NCI-H1930 (cell line): Measurements from ENCODE around the gene SMIM13.
"Not testable (repeated sequence)": the region's sequence is repeated elsewhere in the genome, so short reads cannot be mapped to it uniquely, and the experiment has no call there.

Experiments
- DNase-seq, 2 experiments: peaks; one replicate each; lab custom pipeline; 2025; lab: John Stamatoyannopoulos, UW

Gene SMIM13

GRCh38 chr6:11083956-11084355 is 9.7 kb upstream of the SMIM13 start:
- no peak for DNase-seq

- DNase-seq, result no peak
These were observed 7.7 kb upstream of the SMIM13 start for GRCh38 chr6:11085758-11086435.

GRCh38 chr6:11087141-11087812 is 6.4 kb upstream of the SMIM13 start:
- not testable (repeated sequence) for DNase-seq

- DNase-seq, result no peak
These were observed 3.9 kb upstream of the SMIM13 start for GRCh38 chr6:11089695-11090094.

- not testable (repeated sequence) for DNase-seq
These were observed 2.5 kb upstream of the SMIM13 start for GRCh38 chr6:11091141-11091540.

GRCh38 chr6:11092668-11093375 is 812 bp upstream of the SMIM13 start:
- DNase-seq, result peak in 1 of 2 experiments; percentile 29

- no peak for DNase-seq
These were observed 333 bp upstream of the SMIM13 start for GRCh38 chr6:11093376-11093625.

- no peak for DNase-seq
These were observed 797 bp downstream of the SMIM13 start for GRCh38 chr6:11094411-11094851.

- DNase-seq, result no peak
These were observed 1.3 kb downstream of the SMIM13 start for GRCh38 chr6:11094941-11095340.

GRCh38 chr6:11096109-11096508 is 2.5 kb downstream of the SMIM13 start:
- DNase-seq, result no peak

GRCh38 chr6:11097476-11097875 is 3.8 kb downstream of the SMIM13 start:
- no peak for DNase-seq

- DNase-seq, result no peak
These were observed 4.4 kb downstream of the SMIM13 start for GRCh38 chr6:11098004-11098403.

- DNase-seq, result no peak
These were observed 7.8 kb downstream of the SMIM13 start for GRCh38 chr6:11101417-11101816.

GRCh38 chr6:11103065-11103464 is 9.4 kb downstream of the SMIM13 start:
- no peak for DNase-seq

- no peak for DNase-seq
These were observed 15.1 kb downstream of the SMIM13 start for GRCh38 chr6:11108726-11109125.

- no peak for DNase-seq
These were observed 17.5 kb downstream of the SMIM13 start, which contains the start of gene ERVFRD-1 for GRCh38 chr6:11110921-11111768. TSS of gene ERVFRD-1 (minus strand) at chr6:11111725. CDS start at chr6:11105310, 6,415 bp downstream.

- no peak for DNase-seq
These were observed 18.3 kb downstream of the SMIM13 start for GRCh38 chr6:11111769-11112437.

- DNase-seq, result no peak
These were observed 19.4 kb downstream of the SMIM13 start for GRCh38 chr6:11113038-11113437.

- not testable (repeated sequence) for DNase-seq
These were observed 22.3 kb downstream of the SMIM13 start for GRCh38 chr6:11115808-11116536.

- peak in 1 of 2 experiments; percentile 38 for DNase-seq
These were observed 26.8 kb downstream of the SMIM13 start for GRCh38 chr6:11120271-11121005.
